BJ (cell line): ENCODE results near the gene PPP1R9B. TPM values are rescaled to one million over a fixed set of nuclear protein-coding genes. Genes with fewer than 3 reads are reported as not detected.

Experiments
- CTCF ChIA-PET: fragments of 350-600 bp; formaldehyde crosslinking; extraction: SDS; loops from one replicate; lab custom pipeline; 2021; ENCODE audit warnings: antibody characterized with exemption, inconsistent platforms; lab: Yijun Ruan, JAX
- POLR2A ChIA-PET: fragments of 300-600 bp; sonication (Branson Sonifier 250); formaldehyde crosslinking; extraction: SDS; loops from one replicate; lab custom pipeline; 2021; ENCODE audit warnings: antibody characterized with exemption; lab: Charles Lee
- DNase-seq: peaks from one replicate; pipeline ENCODE4 v3.0.0-alpha.2; 2011; ENCODE audit warnings: low read depth
- H3K27me3 ChIP-seq: 2 replicates; pipeline ENCODE4 v1.6.0; 2011; ENCODE audit warnings: low read length; ENCODE audit not compliant: control insufficient read depth, insufficient read depth
- H3K36me3 ChIP-seq: 2 replicates; pipeline ENCODE4 v1.5.1; 2011; ENCODE audit warnings: low read length; ENCODE audit not compliant: control insufficient read depth, insufficient read depth
- H3K4me3 ChIP-seq: 2 replicates; pipeline ENCODE4 v1.5.1; 2011; ENCODE audit warnings: low read depth, mild to moderate bottlenecking, control low read depth, low read length
- CTCF ChIP-seq: IDR thresholded peaks from 2 replicates; pipeline ENCODE4 v1.5.1; 2011; ENCODE audit warnings: low read depth, mild to moderate bottlenecking, control low read depth, inconsistent platforms, low read length, moderate library complexity; ENCODE audit not compliant: insufficient read depth
- polyA plus RNA-seq: library from polyadenylated mRNA; depleted of rRNA; stranded (reverse); fragments of >200 nt; gene quantifications from 2 replicates; pipeline ENCODE4 v1.2.3, GENCODE V29; 2011

Gene PPP1R9B
- polyA plus RNA-seq, 1 experiment = 17.2 TPM

- CTCF ChIA-PET = interaction anchor here (0.9 to 3.3 kb wide), 7 partner anchors 8 to 86 kb away, joined by 3 to 43 read pairs (median 7); partner anchors contain the start of gene TMEM92
- POLR2A ChIA-PET = interaction anchor here (0.8 to 2.1 kb wide), 6 partner anchors 9 to 82 kb away, joined by 4 to 13 read pairs (median 6); no protein-coding TSS in a partner anchor
- H3K4me3 ChIP-seq = no peak overlapping the region
- TF ChIP-seq CTCF = no peak
- H3K36me3 ChIP-seq = peaks cover 80% of the 10 kb centered on the region
- no peaks in the 10 kb centered on the region for H3K27me3 ChIP-seq
- no peak for DNase-seq
Measured at GRCh38 chr17:50187751-50188530, 37.5 kb upstream of the PPP1R9B start.

- no peak overlapping the region for H3K4me3 ChIP-seq
- H3K36me3 ChIP-seq = peaks cover 74% of the 10 kb centered on the region
- DNase-seq = no peak
- POLR2A ChIA-PET = interaction anchor here (1.5 to 2.1 kb wide), 4 partner anchors 10 to 83 kb away, joined by 5 to 13 read pairs (median 6); no protein-coding TSS in a partner anchor
- CTCF ChIA-PET = interaction anchor here (0.9 to 3.3 kb wide), 7 partner anchors 9 to 87 kb away, joined by 3 to 43 read pairs (median 7); partner anchors contain the start of gene TMEM92
- no peak for TF ChIP-seq CTCF
- no peaks in the 10 kb centered on the region for H3K27me3 ChIP-seq
Measured at GRCh38 chr17:50187394-50187725, 36.9 kb upstream of the PPP1R9B start.

GRCh38 chr17:50186661-50187393, 36.4 kb upstream of the PPP1R9B start:
- ChIA-PET POLR2A (interaction anchor here (1.5 to 2.1 kb wide), 4 partner anchors 10 to 83 kb away, joined by 5 to 13 read pairs (median 6); no protein-coding TSS in a partner anchor), CTCF (interaction anchor here (0.9 to 3.3 kb wide), 7 partner anchors 9 to 88 kb away, joined by 3 to 43 read pairs (median 7); partner anchors contain the start of gene TMEM92)
- no peak for TF ChIP-seq CTCF
- H3K27me3 ChIP-seq = no peaks in the 10 kb centered on the region
- H3K36me3 ChIP-seq = peaks cover 69% of the 10 kb centered on the region
- no peak for DNase-seq
- no peak overlapping the region for H3K4me3 ChIP-seq

- no peak for DNase-seq
- H3K4me3 ChIP-seq = no peak overlapping the region
- no peak for TF ChIP-seq CTCF
- H3K27me3 ChIP-seq = no peaks in the 10 kb centered on the region
- H3K36me3 ChIP-seq = peaks cover 59% of the 10 kb centered on the region
- ChIA-PET POLR2A (interaction anchor here (0.6 kb wide), 1 partner anchor 68 kb away, joined by 3 read pairs; no protein-coding TSS in a partner anchor), CTCF (interaction anchor here (0.9 to 3.3 kb wide), 6 partner anchors 8 to 89 kb away, joined by 3 to 43 read pairs (median 7); partner anchors contain the start of gene TMEM92)
Measured at GRCh38 chr17:50185631-50186471, 35.4 kb upstream of the PPP1R9B start.
